GM12878 (cell line): ENCODE measurements around the gene TRIM42. TPM values are rescaled to one million over a fixed set of nuclear protein-coding genes. Genes with fewer than 3 reads are reported as not detected.

ENCODE experiments used
- ELK1 ChIP-seq: IDR thresholded peaks from 2 replicates; pipeline ENCODE4 v1.6.1; 2012; ENCODE audit warnings: low read depth, low read length, improper control_type of control experiment
- SKIL ChIP-seq: fragments of 450-650 bp; IDR thresholded peaks from 2 replicates; pipeline ENCODE4 v1.6.1; 2017; ENCODE audit warnings: mild to moderate bottlenecking, low read depth, inconsistent platforms; ENCODE audit not compliant: poor library complexity, severe bottlenecking
- ZBTB11 ChIP-seq: fragments of 450-650 bp; formaldehyde crosslinking; IDR thresholded peaks from 2 replicates; pipeline ENCODE4 v1.5.0; 2022; ENCODE audit warnings: mild to moderate bottlenecking, missing genetic modification characterization
- ZBTB4 ChIP-seq: fragments of 450-650 bp; formaldehyde crosslinking; IDR thresholded peaks from 2 replicates; pipeline ENCODE4 v1.4.0; 2022; ENCODE audit warnings: mild to moderate bottlenecking, moderate library complexity
- polyA plus RNA-seq, 11 experiments: library from polyadenylated mRNA; depleted of rRNA in 4 of 11; unstranded in 6 of 11; stranded (reverse) in 5 of 11; fragments of >200 nt; fragmentation: Nextera tagmentation in 4 of 11; fragmentation: Illumina TruSeq in 1 of 11; extraction: Ambion mirVana in 4 of 11; extraction: Trizol in 1 of 11; gene quantifications; 1 replicate in 1 of 11; 2 replicates in 10 of 11; pipeline versions ENCODE4 v1.2.1 to v1.2.3, GENCODE V29; 2011 to 2016; ENCODE audit warnings: inconsistent platforms in 2 of 11, missing spikeins in 2 of 11, low read depth in 1 of 11
- total RNA-seq, 4 experiments: library from RNA; depleted of rRNA in 3 of 4; stranded (reverse); fragments of >200 nt in 3 of 4; fragmentation: Illumina TruSeq in 1 of 4; extraction: Trizol in 1 of 4; gene quantifications; 2 replicates each; pipeline versions ENCODE4 v1.2.1 to v1.2.3, GENCODE V29; 2013 to 2021

The TRIM42 gene
- total and polyA plus RNA-seq, 10 of the 15 experiments (the other 5 are each of a cell fraction or from before 2014, with no cell fraction given), result 0.03 TPM; not detected in 9

DNA sequence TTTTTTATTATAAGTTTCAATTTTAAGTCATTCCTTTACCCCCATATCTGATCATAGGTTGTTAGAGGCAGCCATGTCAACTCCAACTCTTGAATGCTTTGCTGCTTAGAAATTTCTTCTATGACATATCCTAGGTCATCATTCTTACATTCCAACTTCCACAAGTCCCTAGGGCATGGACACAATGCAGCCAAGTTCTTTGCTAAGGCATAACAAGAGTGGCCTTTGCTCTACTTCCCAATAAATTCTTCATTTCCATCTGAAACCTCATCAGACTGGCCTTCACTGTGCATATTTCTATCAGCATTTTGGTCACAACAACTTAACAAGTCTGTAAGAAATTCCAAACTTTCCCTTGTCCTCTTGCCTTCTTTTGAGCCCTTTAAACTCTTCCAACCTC, 28.5 kb downstream of the TRIM42 start (continued):
- TF ChIP-seq ZBTB4 (CRISPR knock-in tag), result no peak
- TF ChIP-seq ZBTB11, result no peak
- no peak for TF ChIP-seq SKIL
- TF ChIP-seq ELK1, result no peak
